Stimulated activated naive B cell treated with anti-CD40 and anti-IgM and Interleukin-4, amounts not matched to agents 10 μg/mL and 1 μg/mL and 100 μg/mL, for 72 hours (primary cell): ENCODE measurements around the gene ICOSLG.
"Not testable (repeated sequence)": the region's sequence is repeated elsewhere in the genome, so short reads cannot be mapped to it uniquely, and the experiment has no call there.

Source experiments
- ATAC-seq, 2 donors: fragments of 150-1000 bp; cut with Tn5 transposase; replicated peaks; 2 replicates each; pipeline ENCODE4 v1.10.0; 2021; ENCODE audit warnings: moderate library complexity in 1 of 2
- DNase-seq: peaks from one replicate; pipeline ENCODE4 v3.0.0; 2021
- H3K27ac Mint-ChIP-seq: one replicate; pipeline ENCODE4 v1.8.0; 2022; ENCODE audit warnings: mild to moderate bottlenecking, mixed read lengths
- H3K27me3 Mint-ChIP-seq, 2 donors: one replicate each; pipeline ENCODE4 v1.8.0; 2022; ENCODE audit warnings: mixed read lengths in 2 of 2
- H3K36me3 Mint-ChIP-seq, 2 donors: one replicate each; pipeline ENCODE4 v1.8.0; 2022; ENCODE audit warnings: mixed read lengths in 2 of 2, mild to moderate bottlenecking in 1 of 2
- H3K4me1 Mint-ChIP-seq, 2 donors: one replicate each; pipeline ENCODE4 v1.8.0; 2022; ENCODE audit warnings: mixed read lengths in 2 of 2, mild to moderate bottlenecking in 1 of 2
- H3K4me3 Mint-ChIP-seq, 2 donors: one replicate each; pipeline ENCODE4 v1.8.0; 2022; ENCODE audit warnings: mild to moderate bottlenecking in 2 of 2, mixed read lengths in 2 of 2, moderate library complexity in 1 of 2
- H3K9me3 Mint-ChIP-seq, 2 donors: one replicate each; pipeline ENCODE4 v1.8.0; 2022; ENCODE audit warnings: mixed read lengths in 2 of 2, mild to moderate bottlenecking in 1 of 2

Gene ICOSLG

DNA sequence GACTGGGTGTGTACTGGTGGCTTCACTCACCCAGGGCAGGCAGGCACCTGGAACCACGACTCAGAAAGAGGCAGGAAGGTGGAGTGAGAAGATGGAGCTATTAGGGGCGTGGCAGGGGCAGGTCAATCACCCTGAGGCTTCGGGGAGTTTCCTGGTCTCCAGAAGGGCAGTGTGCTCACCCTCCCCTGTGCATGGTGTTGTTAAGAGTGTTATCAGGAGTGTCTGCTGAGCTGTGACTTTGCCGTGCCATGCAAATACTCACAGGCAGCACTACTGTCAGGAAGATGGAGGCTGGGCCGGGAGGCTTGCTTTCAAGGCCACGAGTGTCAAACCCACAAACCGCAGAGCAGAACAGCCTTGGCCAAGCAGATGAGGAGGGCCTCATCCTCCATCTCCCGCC, 22.3 kb downstream of the ICOSLG start:
- not testable (repeated sequence) for H3K4me1 Mint-ChIP-seq, H3K27me3 Mint-ChIP-seq, H3K4me3 Mint-ChIP-seq, H3K36me3 Mint-ChIP-seq, H3K9me3 Mint-ChIP-seq, H3K27ac Mint-ChIP-seq, DNase-seq
- ATAC-seq, result peak; percentile 25 to 48

- not testable (repeated sequence) for ATAC-seq, H3K27me3 Mint-ChIP-seq, H3K4me1 Mint-ChIP-seq, DNase-seq, H3K9me3 Mint-ChIP-seq, H3K36me3 Mint-ChIP-seq
- H3K4me3 Mint-ChIP-seq, result peak overlapping the region; percentile 1 to 46
- H3K27ac Mint-ChIP-seq, result peak overlapping the region; percentile 91
Measured at GRCh38 chr21:44211978-44212377, 28.8 kb downstream of the ICOSLG start.

- not testable (repeated sequence) for H3K27ac Mint-ChIP-seq, H3K36me3 Mint-ChIP-seq, ATAC-seq, H3K4me1 Mint-ChIP-seq, H3K4me3 Mint-ChIP-seq, H3K9me3 Mint-ChIP-seq, DNase-seq, H3K27me3 Mint-ChIP-seq
Measured at GRCh38 chr21:44211574-44211973, 29.2 kb downstream of the ICOSLG start.

DNA sequence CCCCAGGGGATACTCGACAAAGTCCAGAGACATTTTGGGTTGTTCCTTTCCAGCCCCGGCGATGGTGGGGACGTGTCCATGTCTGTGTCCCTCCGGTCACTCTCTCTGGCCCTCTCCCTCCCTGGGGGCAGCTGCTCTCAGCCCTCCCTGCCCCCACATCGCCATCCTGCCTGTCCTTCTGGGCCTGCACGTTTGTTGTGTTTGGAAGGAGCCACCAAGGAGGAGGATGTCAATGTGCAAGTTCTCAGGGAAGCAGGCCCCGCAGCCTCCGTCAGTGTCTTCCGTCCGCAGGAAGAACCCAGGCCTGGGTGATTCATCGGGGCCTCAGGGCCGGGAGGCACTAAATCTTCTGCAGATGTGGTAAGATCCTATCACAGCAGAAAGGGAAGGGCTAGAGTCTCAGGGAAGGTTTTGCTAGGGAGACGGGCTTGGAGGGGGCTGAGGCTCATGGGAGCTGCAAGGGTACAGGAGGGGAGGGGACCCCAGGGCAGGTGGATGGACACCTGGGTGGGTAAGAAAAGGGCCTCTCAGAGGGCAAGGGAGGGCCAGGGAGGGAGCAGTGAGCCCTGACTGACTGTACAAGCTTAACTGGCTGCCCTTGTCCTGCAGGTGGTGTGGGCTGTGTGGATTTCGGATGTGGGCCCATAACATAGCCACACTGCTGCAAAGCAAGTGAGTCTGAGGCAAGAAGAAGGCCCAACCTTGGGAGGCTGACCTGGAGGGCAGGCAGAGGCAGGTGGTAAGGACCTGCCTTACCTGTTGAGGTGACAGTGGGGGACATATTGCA, 32.7 kb downstream of the ICOSLG start:
- not testable (repeated sequence) for H3K4me3 Mint-ChIP-seq, H3K27ac Mint-ChIP-seq, H3K36me3 Mint-ChIP-seq, DNase-seq, H3K27me3 Mint-ChIP-seq, H3K9me3 Mint-ChIP-seq, H3K4me1 Mint-ChIP-seq
- ATAC-seq, result peak; percentile 22 to 30

DNA sequence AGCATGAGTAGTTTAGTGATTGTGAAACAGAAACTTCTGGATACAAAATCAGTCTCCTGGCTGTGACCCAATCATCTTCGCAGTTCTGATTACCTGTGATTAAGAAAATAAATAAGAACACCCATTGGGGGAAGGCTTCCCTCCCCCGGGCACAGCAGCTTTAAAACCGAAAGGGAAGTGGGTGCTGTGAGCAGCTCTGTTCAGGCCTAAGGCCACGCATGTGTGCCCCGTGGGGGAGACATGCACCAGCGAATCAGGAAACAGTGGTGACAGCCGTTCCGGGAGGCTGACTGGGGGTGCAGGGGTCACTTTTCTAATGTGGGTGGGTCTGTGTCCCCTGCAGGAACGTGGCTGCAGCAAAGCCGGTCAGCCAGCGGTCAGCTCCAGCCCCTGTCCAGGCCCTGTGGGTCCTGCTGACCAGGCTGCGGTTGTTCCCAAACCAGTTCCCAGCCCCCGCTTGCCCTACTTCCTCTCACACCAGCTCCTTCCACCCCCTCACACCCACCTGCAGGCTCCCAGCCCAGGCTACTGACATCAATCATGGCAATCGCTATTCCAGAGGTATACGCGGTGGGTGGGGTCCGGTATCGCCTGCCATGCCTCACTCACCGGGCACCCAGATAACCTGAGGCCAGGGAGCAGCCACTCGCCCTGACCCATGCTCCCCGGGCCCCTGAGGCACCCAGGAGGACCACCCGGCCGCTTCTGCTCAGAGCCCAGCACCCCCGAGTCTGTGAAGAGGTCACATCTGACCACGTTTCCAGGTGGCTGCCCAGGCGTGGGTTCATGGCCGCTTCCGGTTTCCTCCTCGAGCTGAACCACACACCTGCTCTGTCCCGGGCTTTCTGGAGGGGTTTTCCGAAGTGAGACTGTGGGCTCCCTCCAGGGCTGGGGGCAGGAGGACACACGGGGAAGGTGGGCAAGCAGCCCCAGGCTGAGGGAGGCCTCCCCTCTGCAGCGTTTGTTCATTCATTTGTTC, 33.8 kb downstream of the ICOSLG start:
- DNase-seq, H3K4me1 Mint-ChIP-seq, H3K9me3 Mint-ChIP-seq, H3K27ac Mint-ChIP-seq, H3K27me3 Mint-ChIP-seq, H3K4me3 Mint-ChIP-seq, H3K36me3 Mint-ChIP-seq: not testable (repeated sequence)
- ATAC-seq, result peak; percentile 84 to 88

- H3K4me1 Mint-ChIP-seq, H3K4me3 Mint-ChIP-seq, ATAC-seq, DNase-seq, H3K36me3 Mint-ChIP-seq, H3K27ac Mint-ChIP-seq, H3K9me3 Mint-ChIP-seq, H3K27me3 Mint-ChIP-seq: not testable (repeated sequence)
Measured at GRCh38 chr21:44206187-44206586, 34.6 kb downstream of the ICOSLG start.

- H3K4me1 Mint-ChIP-seq, H3K9me3 Mint-ChIP-seq, H3K27ac Mint-ChIP-seq, H3K36me3 Mint-ChIP-seq, ATAC-seq, H3K27me3 Mint-ChIP-seq, H3K4me3 Mint-ChIP-seq, DNase-seq: not testable (repeated sequence)
Measured at GRCh38 chr21:44202590-44203299, 38.0 kb downstream of the ICOSLG start.

DNA sequence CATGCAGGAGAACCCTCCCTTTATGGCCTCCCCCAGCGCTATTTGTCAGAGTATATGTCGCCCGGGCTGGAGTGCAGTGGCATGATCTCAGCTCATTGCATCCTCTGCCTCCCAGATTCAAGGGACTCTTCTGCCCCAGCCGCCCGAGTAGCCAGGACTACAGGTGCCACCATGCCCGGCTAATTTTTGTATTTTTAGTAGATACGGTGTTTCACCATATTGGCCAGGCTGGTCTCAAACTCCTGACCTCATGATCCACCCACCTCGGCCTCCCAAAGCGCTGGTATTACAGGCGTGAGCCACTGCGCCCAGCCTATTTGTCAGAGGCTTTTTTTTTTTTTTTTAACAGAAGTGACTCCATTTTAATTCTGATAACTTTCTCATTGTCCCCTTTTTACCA, 40.7 kb downstream of the ICOSLG start:
- not testable (repeated sequence) for H3K4me3 Mint-ChIP-seq, H3K27ac Mint-ChIP-seq, H3K9me3 Mint-ChIP-seq, ATAC-seq, H3K4me1 Mint-ChIP-seq, H3K27me3 Mint-ChIP-seq, H3K36me3 Mint-ChIP-seq, DNase-seq

- ATAC-seq (no peak), DNase-seq (no peak)
- Mint-ChIP-seq H3K4me3 (no peak overlapping the region), H3K4me1 (peaks cover 0 to 5% of the 10 kb centered on the region in 2 donors), H3K9me3 (no peaks in the 10 kb centered on the region), H3K36me3 (no peaks in the 10 kb centered on the region), H3K27ac (peak overlapping the region; percentile 56), H3K27me3 (no peaks in the 10 kb centered on the region)
Measured at GRCh38 chr21:44199448-44199847, 41.3 kb downstream of the ICOSLG start.

DNA sequence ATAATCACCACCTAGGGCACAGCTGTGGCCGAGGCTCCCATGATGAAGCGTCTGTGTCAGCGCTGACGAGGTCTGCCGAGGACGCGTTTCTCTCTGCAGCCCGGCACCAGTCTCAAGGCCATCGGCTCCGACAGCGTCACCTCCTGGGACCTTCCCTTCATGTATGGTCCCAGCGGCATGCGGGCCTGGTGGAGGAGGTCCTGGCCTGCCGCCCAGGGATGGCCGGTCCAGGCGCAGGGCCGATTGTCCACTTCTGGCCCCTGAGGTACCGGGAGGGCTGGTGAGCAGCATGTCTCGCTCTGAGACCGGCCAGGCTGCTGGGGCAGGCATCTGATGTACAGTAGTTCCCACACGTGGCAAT, 43.6 kb downstream of the ICOSLG start:
- not testable (repeated sequence) for H3K36me3 Mint-ChIP-seq, H3K9me3 Mint-ChIP-seq, H3K4me1 Mint-ChIP-seq, H3K27ac Mint-ChIP-seq, H3K4me3 Mint-ChIP-seq, H3K27me3 Mint-ChIP-seq, DNase-seq, ATAC-seq

GRCh38 chr21:44196212-44197155, 44.3 kb downstream of the ICOSLG start:
- DNase-seq, result peak; percentile 88
- not testable (repeated sequence) for H3K4me3 Mint-ChIP-seq, H3K27me3 Mint-ChIP-seq, H3K4me1 Mint-ChIP-seq, H3K36me3 Mint-ChIP-seq, H3K9me3 Mint-ChIP-seq
- peak; percentile 95 to 98 for ATAC-seq
- peak overlapping the region; percentile 91 for H3K27ac Mint-ChIP-seq

DNA sequence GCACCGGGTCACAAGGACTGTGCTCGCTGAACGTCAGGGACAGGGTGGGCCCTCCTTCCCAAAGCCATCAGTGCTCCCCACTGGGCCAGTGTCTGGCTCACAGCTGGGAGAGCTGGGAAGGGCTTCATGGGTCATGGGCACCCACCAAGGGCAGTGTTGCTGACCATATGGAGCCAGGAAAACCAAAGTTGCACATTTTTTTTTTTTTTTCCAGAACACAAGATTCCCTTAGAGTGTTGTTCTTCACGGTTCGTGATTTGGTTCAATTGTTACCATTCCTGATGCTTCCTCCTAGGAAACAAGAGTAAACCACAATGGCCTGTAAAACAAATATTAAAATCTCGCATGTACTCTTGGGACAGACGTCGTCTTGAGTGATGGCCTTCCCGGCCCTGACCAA, 45.9 kb downstream of the ICOSLG start:
- not testable (repeated sequence) for H3K4me1 Mint-ChIP-seq, H3K27me3 Mint-ChIP-seq, ATAC-seq, H3K4me3 Mint-ChIP-seq, H3K9me3 Mint-ChIP-seq, DNase-seq, H3K27ac Mint-ChIP-seq, H3K36me3 Mint-ChIP-seq

DNA sequence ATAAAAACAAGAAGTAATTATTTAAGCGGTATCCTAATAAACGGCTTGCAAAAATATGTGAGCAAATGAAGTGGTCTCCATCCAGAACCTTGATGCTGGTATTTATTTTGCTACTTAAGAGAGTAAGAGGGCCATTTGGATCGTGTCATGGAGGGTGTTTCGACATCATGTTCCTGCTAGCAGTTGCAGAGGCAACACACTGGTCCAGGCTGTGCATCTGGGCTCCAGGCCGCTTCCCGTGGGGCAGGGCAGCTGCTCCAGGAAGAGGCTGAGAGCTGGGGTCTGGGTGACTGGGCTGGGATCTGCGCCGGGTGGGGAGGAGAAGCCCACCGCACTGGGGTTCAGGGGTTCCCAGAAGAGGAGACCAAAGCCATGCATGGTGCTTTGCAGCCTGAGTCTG, 46.3 kb downstream of the ICOSLG start:
- H3K9me3 Mint-ChIP-seq, DNase-seq, H3K36me3 Mint-ChIP-seq, H3K4me1 Mint-ChIP-seq, H3K4me3 Mint-ChIP-seq, H3K27ac Mint-ChIP-seq, ATAC-seq, H3K27me3 Mint-ChIP-seq: not testable (repeated sequence)

- not testable (repeated sequence) for DNase-seq, H3K27me3 Mint-ChIP-seq, H3K4me1 Mint-ChIP-seq, H3K27ac Mint-ChIP-seq, H3K9me3 Mint-ChIP-seq, ATAC-seq, H3K4me3 Mint-ChIP-seq, H3K36me3 Mint-ChIP-seq
Measured at GRCh38 chr21:44193108-44193507, 47.6 kb downstream of the ICOSLG start.
